Testis (tissue), 3 donors: ENCODE measurements around the gene GJA4. TPM values are rescaled to one million over a fixed set of nuclear protein-coding genes. Genes with fewer than 3 reads are reported as not detected.
A peak's percentile ranks its signal among the peaks of the same experiment; 100 is the strongest.

Source experiments
- DNase-seq: peaks from one replicate; pipeline ENCODE4 v3.0.0-alpha.2; 2019
- H3K27ac ChIP-seq, 2 donors: fragments of 200-600 bp; sonication (generic); one replicate each; pipeline ENCODE4 v1.5.1; 2019
- H3K27me3 ChIP-seq: fragments of 200-600 bp; sonication (generic); one replicate; pipeline ENCODE4 v1.5.1; 2019
- H3K36me3 ChIP-seq: fragments of 200-600 bp; sonication (generic); one replicate; pipeline ENCODE4 v1.5.1; 2017; ENCODE audit warnings: low read depth; ENCODE audit errors: missing control alignments
- H3K4me1 ChIP-seq: fragments of 200-600 bp; sonication (generic); one replicate; pipeline ENCODE4 v1.5.1; 2019
- H3K4me3 ChIP-seq, 2 donors: fragments of 200-600 bp; sonication (generic); one replicate each; pipeline ENCODE4 v1.5.1; 2017 to 2019
- H3K9me3 ChIP-seq: fragments of 200-600 bp; sonication (generic); one replicate; pipeline ENCODE4 v1.5.1; 2017
- CTCF ChIP-seq, 3 experiments: fragments of 450-650 bp in 2 of 3; fragments of 200-600 bp in 1 of 3; sonication (generic) in 1 of 3; IDR thresholded peaks; one replicate each; pipeline ENCODE4 v1.5.1; 2016 to 2019; ENCODE audit warnings: antibody characterized with exemption in 3 of 3, mild to moderate bottlenecking in 2 of 3, moderate library complexity in 1 of 3
- POLR2A ChIP-seq: fragments of 450-650 bp; IDR thresholded peaks from one replicate; pipeline ENCODE4 v1.6.1; 2017; ENCODE audit warnings: antibody characterized with exemption, mild to moderate bottlenecking, moderate library complexity
- WGBS, 2 donors: methylation state at CpG; one replicate each; pipeline ENCODE4 v1.1.5; 2018; 5-methylcytosine and 5-hydroxymethylcytosine counted together
- intact Hi-C: fragments of 100-400 bp; cut with DNase I; formaldehyde crosslinking; loops from one replicate; pipeline ENCODE4 v1.15.1; 2023; ENCODE audit warnings: low total_unique reads
- polyA plus RNA-seq: library from polyadenylated mRNA; stranded (reverse); fragments of 350-450 nt; fragmentation: Illumina TruSeq; extraction: RNeasy Lipid Tissue Mini Kit (QIAGEN cat#74804); gene quantifications from one replicate; pipeline ENCODE4 v1.2.3, GENCODE V29; 2014; ENCODE audit warnings: low read depth, low replicate concordance; ENCODE audit not compliant: insufficient read depth
- total RNA-seq, 2 donors: library from RNA; depleted of rRNA; stranded (reverse); fragments of >200 nt; gene quantifications; one replicate each; pipeline ENCODE4 v1.2.3, GENCODE V29; 2016

GJA4 gene
- total and polyA plus RNA-seq, 3 donors from 2014 or later: 10.9 to 11.9 (median 11.3) TPM

- Histone ChIP-seq H3K4me3 (no peak overlapping the region), H3K27me3 (no peaks in the 10 kb centered on the region), H3K4me1 (peaks cover 10% of the 10 kb centered on the region), H3K9me3 (no peaks in the 10 kb centered on the region), H3K36me3 (no peaks in the 10 kb centered on the region), H3K27ac (no peak overlapping the region)
- TF ChIP-seq CTCF (IDR thresholded peaks at IDR 0.05) (peak; percentile 51 to 86 (median 85)), POLR2A (no peak)
- peak; percentile 88 for DNase-seq
- WGBS, 2 donors: 44 to 47% methylated on average over 14 of the region's 14 CpGs
- intact Hi-C loops: no loop called here
Measured at GRCh38 chr1:34786521-34787325, 6.1 kb upstream of the GJA4 start.

GRCh38 chr1:34787461-34788420 lies 5.1 kb upstream of the GJA4 start:
- H3K4me1 ChIP-seq: peaks cover 5% of the 10 kb centered on the region
- no peak overlapping the region for H3K4me3 ChIP-seq
- intact Hi-C loops: no loop called here
- no peaks in the 10 kb centered on the region for H3K36me3 ChIP-seq
- no peak for DNase-seq
- no peaks in the 10 kb centered on the region for H3K27me3 ChIP-seq
- TF ChIP-seq POLR2A (no peak), CTCF (IDR thresholded peaks at IDR 0.05) (peak in 1 of 3 experiments; percentile 5)
- no peaks in the 10 kb centered on the region for H3K9me3 ChIP-seq
- 47 to 52% methylated on average over 9 of the region's 9 CpGs for WGBS, 2 donors
- H3K27ac ChIP-seq: no peak overlapping the region

DNA sequence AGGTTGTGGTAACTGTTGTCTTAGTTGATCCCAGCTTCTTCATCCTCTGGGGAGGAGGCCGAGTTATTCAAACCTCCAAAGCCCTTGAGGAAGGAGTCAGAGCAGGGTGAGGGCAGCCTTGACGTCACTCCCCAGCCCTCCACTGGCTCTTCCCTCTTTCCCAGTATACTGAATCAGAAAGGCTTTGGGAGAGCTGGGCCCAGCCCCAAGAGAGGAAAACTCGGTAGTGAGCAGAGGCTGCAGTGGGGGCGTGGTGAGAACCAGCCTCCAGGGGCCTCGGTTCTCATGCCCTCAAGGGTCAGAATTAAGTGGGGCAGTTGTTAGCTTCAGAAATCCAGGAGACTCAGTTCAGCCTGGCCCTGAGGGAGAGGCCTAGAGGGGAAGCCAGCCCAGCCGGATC lies 1.8 kb upstream of the GJA4 start:
- H3K27ac ChIP-seq: peak overlapping the region in 1 of 2 donors; percentile 10
- no peaks in the 10 kb centered on the region for H3K27me3 ChIP-seq
- H3K36me3 ChIP-seq: no peaks in the 10 kb centered on the region
- H3K9me3 ChIP-seq: no peaks in the 10 kb centered on the region
- no peak overlapping the region for H3K4me3 ChIP-seq
- TF ChIP-seq CTCF (IDR thresholded peaks at IDR 0.05) (no peak), POLR2A (no peak)
- intact Hi-C loops: loop anchor here (5.0 kb wide), 1 partner anchor 61 kb away; no protein-coding TSS in a partner anchor
- 68 to 80% methylated on average over 1 to 6 of the region's 6 CpGs for WGBS, 2 donors
- no peak for DNase-seq
- peaks cover 9% of the 10 kb centered on the region for H3K4me1 ChIP-seq

DNA sequence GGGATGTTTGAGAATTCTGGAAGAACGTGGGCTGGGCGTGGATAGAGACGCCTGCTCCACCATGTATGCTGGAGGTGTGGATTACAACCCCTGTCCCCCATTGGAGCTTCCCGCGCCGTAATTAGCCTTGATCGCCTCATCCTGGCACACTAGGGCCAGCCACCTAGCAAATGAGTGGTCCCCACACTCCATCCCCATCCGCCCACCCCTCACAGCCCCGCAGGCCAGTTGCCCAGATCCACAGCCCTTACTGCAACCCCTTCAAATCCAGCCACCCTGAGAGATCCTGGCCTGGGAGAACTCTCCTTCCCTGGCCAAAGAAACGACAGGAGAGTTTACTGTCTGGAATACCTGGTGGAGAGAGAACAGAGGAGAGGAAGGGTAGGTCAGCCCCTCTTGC lies 375 bp upstream of the GJA4 start:
- no peaks in the 10 kb centered on the region for H3K27me3 ChIP-seq
- WGBS, 2 donors: 57 to 64% methylated on average over 5 to 10 of the region's 10 CpGs
- H3K9me3 ChIP-seq: no peaks in the 10 kb centered on the region
- no peaks in the 10 kb centered on the region for H3K36me3 ChIP-seq
- no peak for TF ChIP-seq POLR2A
- no peak for TF ChIP-seq CTCF (IDR thresholded peaks at IDR 0.05)
- H3K4me1 ChIP-seq: peaks cover 5% of the 10 kb centered on the region
- intact Hi-C loops: loop anchor here (5.0 kb wide), 1 partner anchor 60 kb away; no protein-coding TSS in a partner anchor
- peak overlapping the region; percentile 47 to 61 for H3K4me3 ChIP-seq
- no peak for DNase-seq
- peak overlapping the region in 1 of 2 donors; percentile 76 for H3K27ac ChIP-seq
